Fibroblast of mammary gland (primary cell): ENCODE measurements around the gene RARB.

Experiments used
- DNase-seq: peaks from one replicate; pipeline ENCODE4 v3.0.0-alpha.2; 2010; ENCODE audit warnings: low read depth
- H3K4me3 ChIP-seq: 2 replicates; pipeline ENCODE4 v1.5.1; 2011; ENCODE audit warnings: low read depth, mild to moderate bottlenecking, low read length, moderate library complexity; ENCODE audit not compliant: control insufficient read depth
- CTCF ChIP-seq: conservative IDR thresholded peaks from 2 replicates; pipeline ENCODE4 v1.5.1; 2011; ENCODE audit warnings: low read depth, low read length, inconsistent platforms; ENCODE audit not compliant: control insufficient read depth, insufficient read depth

The RARB gene

GRCh38 chr3:25572336-25572735 lies 144.3 kb downstream of the RARB start:
- TF ChIP-seq CTCF: no peak
- no peak for DNase-seq
- no peak overlapping the region for H3K4me3 ChIP-seq

- no peak overlapping the region for H3K4me3 ChIP-seq
- DNase-seq: peak; percentile 60
- no peak for TF ChIP-seq CTCF
Observed at GRCh38 chr3:25572919-25573385, 144.9 kb downstream of the RARB start.

GRCh38 chr3:25573386-25574171 lies 145.5 kb downstream of the RARB start:
- TF ChIP-seq CTCF: no peak
- peak; percentile 25 for DNase-seq

GRCh38 chr3:25574172-25574765 lies 146.2 kb downstream of the RARB start:
- no peak for DNase-seq
- no peak for TF ChIP-seq CTCF
- H3K4me3 ChIP-seq: no peak overlapping the region

More at GRCh38 chr3:25573386-25574171, 145.5 kb downstream of the RARB start:
- H3K4me3 ChIP-seq: no peak overlapping the region

- no peak for DNase-seq
- no peak overlapping the region for H3K4me3 ChIP-seq
- TF ChIP-seq CTCF: no peak
Observed at GRCh38 chr3:25575001-25575400, 146.9 kb downstream of the RARB start.

GRCh38 chr3:25576146-25576545 lies 148.1 kb downstream of the RARB start:
- no peak overlapping the region for H3K4me3 ChIP-seq
- DNase-seq: no peak
- TF ChIP-seq CTCF: no peak
